GM18502 (cell line): ENCODE measurements around the gene PNMT.

Experiments
- ATAC-seq: cut with Tn5 transposase; IDR thresholded peaks from one replicate; pipeline ENCODE4 v1.9.1; 2021; ENCODE audit warnings: mild to moderate bottlenecking; ENCODE audit not compliant: unreplicated experiment, poor library complexity

The PNMT gene

GRCh38 chr17:39667945-39668924 is at the start of gene PNMT:
TSS of gene PNMT (plus strand) at chr17:39668453. CDS start at chr17:39668476, 23 bp downstream.
- ATAC-seq: no peak

GRCh38 chr17:39618956-39619785 is 49.1 kb upstream of the PNMT start:
- ATAC-seq: no peak

- no peak for ATAC-seq
Measured at GRCh38 chr17:39619786-39620101, 48.5 kb upstream of the PNMT start.

- ATAC-seq: no peak
Measured at GRCh38 chr17:39621523-39622379, 46.5 kb upstream of the PNMT start.

DNA sequence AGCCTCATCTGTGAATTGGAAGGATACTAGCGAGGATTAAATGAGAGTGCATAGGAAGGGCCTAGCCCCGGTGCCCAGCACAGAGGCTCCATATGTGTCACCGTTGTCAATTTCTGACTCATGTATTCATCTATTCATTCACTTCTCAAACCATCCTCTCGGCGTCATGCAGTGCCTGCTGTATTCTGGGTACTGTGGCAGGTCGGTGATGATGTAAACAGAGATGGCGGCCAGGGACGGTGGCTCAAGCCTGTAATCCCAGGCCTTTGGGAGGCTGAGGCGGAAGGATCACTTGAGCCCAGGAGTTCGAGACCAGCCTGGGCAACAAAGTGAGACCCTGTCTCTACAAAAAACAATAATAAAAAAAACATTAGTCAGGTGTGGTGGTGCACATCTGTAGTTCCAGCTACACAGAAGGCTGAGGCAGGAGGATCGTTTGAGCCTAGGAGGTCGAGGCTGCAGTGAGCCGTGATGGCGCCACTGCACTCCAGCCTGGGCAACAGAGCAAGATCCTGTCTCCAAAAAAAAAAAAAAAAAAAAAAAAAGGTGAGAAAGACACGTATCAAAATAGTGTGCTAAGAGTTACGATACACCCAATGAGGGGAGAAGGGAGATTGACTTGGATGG is 45.8 kb upstream of the PNMT start:
- no peak for ATAC-seq

- ATAC-seq: no peak
Measured at GRCh38 chr17:39623356-39623950, 44.8 kb upstream of the PNMT start.

DNA sequence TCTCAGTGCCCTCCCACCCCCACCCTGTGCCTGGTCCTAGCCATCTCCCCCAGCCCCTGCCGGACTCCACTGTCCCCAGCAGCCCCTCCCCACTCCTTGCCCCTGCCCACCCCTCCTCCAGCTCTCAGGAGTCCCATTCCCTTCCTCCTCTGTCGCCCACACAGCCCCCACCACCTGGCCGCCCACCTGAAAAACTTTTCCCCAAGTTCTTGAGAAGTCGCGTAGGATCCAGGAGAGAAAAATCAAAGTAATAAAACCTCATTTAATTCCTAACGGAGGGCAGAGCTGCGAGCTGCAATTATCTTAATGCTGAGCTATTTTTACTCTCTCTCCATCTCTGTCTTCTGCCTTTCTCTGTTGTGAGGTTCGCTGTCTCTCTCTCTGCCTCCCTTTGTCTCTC is 43.9 kb upstream of the PNMT start:
- no peak for ATAC-seq

DNA sequence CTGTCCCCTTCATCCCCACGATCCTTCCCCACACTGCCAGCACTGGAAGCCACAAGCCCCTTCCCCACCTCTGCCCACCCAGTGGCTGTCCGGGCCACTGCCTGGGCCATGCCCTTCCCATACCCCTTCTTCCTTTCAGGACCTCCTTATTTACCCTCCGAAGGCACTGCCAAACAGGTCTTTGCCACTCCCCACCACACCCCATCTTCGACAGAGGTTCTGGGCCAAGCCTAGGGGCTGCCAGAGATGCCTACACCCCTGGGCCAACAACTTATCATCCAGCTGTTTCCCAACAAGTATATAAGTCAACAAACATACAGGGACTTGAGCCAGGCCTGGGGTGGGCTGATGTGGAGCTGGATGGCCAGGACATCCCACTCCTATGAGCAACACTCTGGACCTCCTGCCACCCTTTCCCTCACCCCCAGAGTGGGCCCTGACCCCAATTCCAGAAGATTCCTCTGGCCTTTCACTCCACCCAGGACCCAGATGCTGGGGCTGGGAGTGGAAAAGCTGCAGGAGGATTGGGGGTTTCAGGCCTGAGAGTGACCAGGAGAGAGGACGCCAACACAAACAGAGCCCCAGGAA is 43.0 kb upstream of the PNMT start:
- no peak for ATAC-seq

GRCh38 chr17:39626171-39627046 is 41.8 kb upstream of the PNMT start, which contains the start of gene PPP1R1B:
TSS of gene PPP1R1B (plus strand) at chr17:39626952. CDS start at chr17:39627393, 441 bp downstream.
- no peak for ATAC-seq

GRCh38 chr17:39627047-39627711 is 41.1 kb upstream of the PNMT start:
- no peak for ATAC-seq

GRCh38 chr17:39627712-39628516 is 40.3 kb upstream of the PNMT start:
- no peak for ATAC-seq

DNA sequence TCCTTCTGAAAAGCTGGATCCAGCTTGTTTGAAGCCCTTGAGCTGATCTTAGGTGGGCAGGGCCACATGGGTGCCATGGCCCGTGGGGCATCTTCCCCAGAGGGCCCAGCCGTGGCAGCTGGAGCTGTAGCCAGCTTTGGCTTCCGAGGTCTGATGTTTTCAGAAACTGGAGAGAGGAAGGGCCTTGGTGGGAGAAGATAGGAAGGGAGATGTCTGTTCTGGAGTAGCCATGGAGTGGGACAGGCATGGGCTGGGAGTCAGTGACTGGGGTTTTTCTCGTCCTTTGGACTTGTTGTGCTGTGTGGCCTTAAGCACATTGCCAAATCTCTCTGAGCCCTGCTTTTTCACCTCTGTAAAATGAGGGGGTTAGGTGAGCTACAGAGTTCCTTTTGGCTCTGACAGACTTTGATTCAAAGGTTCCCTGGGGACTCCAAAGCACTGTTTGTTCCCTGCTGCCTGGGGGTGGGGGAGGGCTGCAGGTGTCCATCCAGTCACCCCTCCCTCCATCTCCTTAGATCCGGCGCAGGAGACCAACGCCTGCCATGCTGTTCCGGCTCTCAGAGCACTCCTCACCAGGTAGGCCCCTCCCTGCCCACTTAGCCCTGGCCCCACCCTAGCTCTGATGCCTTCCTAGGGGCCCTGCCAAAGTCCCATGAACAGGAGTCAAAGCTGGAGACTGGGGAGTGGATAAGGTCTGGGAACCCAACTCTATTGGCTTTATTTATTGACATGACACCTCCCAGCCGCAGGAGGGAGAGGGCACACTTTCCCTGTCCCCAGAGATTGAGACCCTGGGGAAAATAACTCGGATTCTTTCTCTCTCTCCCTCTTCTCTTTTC is 39.4 kb upstream of the PNMT start:
- ATAC-seq: no peak

DNA sequence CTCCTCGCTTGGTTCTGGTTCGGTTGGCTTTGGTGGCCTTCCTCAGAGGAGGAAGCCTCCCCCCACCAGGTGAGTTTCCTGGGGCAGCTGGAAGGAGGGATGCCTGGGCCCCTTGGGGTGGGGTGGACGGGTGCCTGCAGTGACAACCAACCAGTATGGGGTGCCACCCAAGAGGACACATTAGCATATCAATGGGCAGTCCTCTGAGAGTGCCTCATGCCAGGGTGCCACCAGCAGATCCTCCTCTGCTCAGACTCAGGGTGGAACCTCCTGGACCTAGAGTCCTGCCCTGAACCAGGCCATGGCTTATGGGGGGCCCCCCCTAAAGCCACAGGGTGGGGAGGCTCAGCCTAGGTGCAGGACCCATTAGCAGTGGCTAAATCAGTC is 38.8 kb upstream of the PNMT start:
- no peak for ATAC-seq

GRCh38 chr17:39629898-39630297 is 38.4 kb upstream of the PNMT start:
- ATAC-seq: no peak

GRCh38 chr17:39631403-39631802 is 36.9 kb upstream of the PNMT start:
- ATAC-seq: no peak
